T-helper 1 cell treated with Interleukin-12 subunit alpha and Interleukin-12 subunit beta and Interleukin-4 antibody, amounts not matched to agents 30 ng/mL and 1 ng/mL, for 36 hours (primary cell): Measurements from ENCODE around the gene DCC. TPM values are rescaled to one million over a fixed set of nuclear protein-coding genes. Genes with fewer than 3 reads are reported as not detected.

Source experiments
- intact Hi-C: fragments of 100-400 bp; cut with micrococcal nuclease; formaldehyde crosslinking; loops from one replicate; pipeline ENCODE4 v1.15.1; 2024
- total RNA-seq: library from RNA; stranded (reverse); gene quantifications from 2 replicates; pipeline ENCODE4 v1.2.3, GENCODE V29; 2022

DCC gene
- total RNA-seq, 1 donor from 2014 or later: not detected

DNA sequence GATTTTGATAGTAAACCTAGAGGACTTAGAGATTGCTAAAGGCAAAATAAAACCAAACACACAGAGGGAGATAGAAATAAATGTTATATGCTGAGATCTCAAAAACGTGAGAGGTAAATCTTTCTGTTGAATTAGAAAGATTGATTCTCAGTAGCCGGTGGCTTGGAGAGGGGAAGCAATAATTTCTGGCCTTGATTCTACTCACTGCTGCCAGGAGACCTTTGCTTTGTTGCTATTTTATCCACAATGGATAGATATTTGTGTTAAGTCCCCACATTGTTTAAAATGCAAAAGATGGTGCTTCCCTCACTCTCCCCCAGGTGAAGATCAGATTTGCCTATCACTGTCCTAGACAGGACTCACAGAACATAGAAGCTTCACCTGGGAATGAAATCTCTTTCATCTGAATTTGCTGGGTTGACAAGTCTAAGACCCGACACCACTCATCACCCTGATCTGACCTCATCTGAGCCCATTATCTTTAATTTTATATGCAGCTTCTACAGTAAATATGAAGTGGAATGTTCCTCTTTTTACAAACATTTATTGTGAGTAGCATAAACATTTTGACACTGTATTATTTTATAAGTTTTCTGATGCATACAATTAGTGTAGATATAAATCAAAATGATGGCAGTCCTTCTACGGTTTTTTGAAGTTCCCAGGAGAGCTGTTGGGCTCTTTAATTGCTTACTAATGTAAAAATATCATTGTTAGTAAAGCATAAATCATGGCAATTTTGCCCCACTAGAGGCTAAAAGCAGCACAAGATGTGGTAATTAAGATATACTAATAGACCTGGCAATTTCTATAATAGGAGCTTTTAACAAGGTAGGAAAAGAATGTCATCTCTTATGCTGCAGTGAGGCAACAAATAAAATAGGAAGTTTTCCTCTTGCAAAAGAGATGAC is 149.7 kb downstream of the DCC start:
- intact Hi-C loops: no loop called here

DNA sequence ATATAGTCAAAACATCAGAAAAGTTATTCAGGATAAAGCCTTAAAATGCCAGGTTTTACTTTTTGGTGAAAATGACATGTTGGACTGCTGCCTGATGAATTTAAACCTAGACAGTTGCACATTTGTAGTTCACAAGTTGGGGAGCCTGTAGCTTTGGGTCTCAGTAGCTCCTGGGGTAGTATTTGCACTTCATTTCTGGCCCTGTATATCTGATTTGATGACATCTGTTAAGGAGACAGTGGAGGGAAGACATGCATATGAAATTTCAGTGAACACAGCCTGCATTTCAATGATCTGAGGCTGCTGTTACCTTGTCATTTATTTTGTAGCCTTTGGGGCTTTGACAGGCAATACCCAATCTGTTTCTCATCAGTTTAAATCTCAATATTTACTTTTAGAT is 156.4 kb downstream of the DCC start:
- intact Hi-C loops: no loop called here

DNA sequence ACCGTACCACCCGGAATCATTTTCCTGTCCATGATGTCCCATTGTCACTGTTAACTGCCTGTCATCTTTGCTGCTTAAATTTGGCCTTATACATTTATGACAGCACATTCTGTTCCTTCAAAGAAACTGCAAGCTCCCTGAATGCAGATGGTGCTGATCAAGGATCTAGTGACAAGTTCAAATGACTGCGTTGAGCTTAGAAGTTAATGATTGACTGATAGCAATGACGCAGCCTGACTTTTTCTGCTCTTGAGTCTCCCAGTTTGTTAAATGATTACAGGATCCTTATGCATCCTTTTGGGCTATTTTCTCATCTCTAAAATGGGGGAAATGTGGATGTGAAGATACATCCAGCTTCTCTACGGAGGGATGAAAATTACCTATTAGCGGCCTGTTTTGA is 159.0 kb downstream of the DCC start:
- intact Hi-C loops: no loop called here

DNA sequence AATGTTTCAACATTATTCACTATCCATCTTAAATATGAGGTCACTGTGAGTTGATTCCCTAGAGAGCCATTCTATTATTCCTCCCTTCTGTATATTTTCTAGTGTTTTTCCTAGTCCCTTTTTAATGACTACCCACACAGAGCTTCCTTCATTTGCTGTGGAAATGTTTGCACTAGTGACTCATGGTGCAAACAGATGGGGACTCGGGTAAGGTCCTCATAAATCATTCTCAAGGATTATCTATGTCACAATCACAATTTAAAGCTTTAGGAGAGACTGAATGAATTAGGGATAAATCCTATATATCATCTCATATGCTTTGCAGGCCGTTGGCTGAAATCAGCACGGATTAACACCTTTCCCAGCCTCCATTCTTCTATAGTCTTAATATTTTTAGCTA is 159.6 kb downstream of the DCC start:
- intact Hi-C loops: no loop called here

DNA sequence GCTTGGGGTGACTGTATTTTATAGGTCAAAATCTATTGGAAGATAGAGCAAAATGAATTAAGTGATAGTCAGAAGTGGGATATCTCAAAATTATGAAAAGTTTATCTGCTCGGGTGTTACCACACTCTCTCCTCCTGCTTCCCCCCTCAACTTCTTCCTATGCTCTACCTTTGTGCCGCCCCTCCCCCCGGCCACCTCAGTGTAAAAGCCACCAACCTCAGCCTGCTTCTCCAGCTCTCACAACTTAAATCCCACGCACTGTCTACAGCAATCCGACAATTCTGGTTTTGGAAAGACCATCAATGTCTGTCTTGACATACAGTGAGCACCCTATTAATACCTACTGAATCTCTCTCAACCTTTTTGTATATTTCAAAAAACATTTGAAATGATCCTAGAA is 164.6 kb downstream of the DCC start:
- intact Hi-C loops: no loop called here

DNA sequence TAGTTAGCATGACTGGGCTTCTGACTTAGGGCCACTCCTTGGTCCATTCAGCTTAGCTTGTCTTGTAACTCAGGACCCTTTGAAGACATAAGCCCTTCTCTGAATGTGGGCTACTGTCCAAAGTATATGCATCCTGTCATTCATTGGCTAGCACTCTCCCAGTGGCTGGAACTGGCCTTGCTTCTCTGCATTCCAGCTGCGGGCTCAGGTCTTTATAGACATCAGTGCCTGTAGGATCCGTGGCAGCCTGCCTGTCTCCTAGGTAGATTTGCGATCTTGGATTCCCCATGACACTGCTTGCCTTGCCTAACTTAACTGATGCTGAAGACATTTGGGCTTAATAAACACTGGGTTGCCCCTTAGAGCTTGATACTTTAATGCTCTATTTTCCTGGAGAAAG is 170.1 kb downstream of the DCC start:
- intact Hi-C loops: no loop called here

DNA sequence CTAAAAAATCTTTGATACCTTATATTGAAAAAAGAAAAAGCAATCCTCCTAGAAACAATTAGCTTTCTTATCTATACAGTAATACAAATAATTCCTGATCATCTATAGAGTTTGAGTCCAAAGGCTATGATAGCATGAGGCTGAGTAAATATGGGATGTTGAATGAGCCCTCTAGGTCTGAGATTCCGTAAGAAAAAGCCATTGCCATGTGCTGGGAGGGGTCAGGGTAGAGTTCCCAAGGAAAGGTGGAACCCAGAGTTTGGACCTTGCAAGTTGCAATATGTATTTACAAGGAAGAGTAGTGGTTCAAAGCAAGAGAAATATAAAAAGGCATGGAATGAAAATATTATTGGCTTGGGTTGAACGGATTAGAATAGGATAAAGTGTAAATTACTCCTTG is 178.1 kb downstream of the DCC start:
- intact Hi-C loops: no loop called here

DNA sequence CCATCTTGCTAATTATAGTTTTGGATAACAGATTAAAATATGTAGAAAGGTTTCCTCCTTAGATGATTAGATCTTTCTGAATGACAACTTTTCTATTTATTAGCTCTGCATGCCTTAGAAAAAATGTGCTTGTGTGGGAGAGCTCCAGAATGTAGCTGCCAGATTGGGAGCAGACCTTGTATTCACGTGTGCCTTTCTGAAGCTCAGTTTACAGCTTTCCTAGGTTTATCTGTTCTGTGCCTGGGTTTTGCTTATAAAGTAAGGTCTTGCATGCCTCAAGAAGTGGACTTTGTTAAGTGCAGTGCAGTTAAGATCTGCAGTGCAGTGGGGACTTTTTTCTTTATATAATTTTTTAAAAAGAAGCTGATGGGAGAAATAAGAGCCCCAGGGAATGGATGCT is 179.0 kb downstream of the DCC start:
- intact Hi-C loops: no loop called here

DNA sequence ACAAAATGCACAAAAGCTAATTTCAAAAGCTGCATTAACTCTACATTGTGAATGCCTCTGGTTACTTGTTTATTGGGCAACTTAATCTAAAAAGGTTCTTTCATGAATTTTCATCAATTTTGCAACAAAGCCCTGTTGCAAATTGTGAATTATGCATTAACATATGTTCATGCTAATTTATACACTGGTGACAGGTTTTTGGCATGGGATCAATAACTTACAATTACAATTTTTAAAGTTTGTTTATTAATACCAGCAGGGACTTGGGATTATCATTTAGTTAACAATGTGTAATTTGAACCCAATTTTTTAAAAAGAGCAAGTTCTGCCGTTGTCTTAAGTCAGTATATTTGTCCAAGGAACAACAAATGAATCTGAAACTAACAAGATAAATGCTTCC is 183.6 kb downstream of the DCC start:
- intact Hi-C loops: no loop called here

DNA sequence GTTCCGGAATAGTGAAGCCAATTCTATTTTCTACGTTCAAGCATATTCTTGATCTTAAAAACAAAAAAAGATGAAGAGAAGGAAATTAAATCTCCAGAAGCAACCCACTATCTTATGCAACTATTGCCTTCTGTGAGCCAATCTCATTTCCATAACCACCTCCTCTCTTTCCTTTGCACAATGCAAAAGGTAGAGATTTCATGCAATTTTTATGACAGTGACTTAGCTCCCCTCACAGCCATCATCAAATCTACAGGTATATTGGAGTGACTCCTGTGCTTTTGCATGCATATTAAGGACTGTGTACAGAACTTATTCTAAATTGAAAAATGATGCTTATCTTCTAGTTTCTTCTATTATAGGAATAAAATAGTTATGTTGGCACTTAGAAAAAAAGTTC is 191.8 kb downstream of the DCC start:
- intact Hi-C loops: no loop called here

DNA sequence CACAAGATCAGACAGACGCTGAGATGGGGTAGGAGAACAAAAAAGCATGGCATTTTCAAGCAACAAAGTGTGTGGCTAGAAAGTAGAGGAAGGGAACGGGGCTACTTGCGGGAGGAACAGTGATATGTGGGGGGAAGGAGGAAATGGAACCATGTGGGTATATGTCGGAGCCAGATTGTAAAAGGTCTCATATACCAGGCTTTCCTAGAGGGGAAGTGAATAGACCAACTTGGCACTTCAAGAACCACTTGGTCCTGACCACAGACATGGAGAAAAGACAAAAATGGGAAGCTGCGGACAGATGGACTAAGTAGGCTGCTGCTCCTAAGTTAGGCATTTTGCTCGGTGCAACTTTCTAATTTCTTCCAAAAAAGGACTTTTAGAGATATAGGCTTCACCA is 196.0 kb downstream of the DCC start:
- intact Hi-C loops: no loop called here

DNA sequence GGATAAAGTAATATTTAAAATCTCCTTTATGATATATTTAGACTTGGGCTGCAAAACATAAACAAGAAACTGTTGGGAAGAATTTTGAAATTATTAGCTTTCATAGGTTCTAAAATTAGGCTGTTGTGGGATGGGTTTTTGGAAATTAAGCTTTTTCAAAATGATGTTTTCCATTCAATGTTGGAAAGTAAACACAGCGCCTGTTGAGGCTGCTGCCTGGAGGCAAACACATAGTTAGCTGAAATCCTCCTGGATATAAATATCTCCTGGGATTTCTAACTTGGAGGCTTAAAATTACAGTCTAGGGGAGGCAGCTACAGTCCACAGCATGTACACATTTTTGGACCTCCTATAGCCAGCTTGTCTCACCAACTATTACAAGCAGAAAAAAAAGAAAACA is 197.3 kb downstream of the DCC start:
- intact Hi-C loops: no loop called here

DNA sequence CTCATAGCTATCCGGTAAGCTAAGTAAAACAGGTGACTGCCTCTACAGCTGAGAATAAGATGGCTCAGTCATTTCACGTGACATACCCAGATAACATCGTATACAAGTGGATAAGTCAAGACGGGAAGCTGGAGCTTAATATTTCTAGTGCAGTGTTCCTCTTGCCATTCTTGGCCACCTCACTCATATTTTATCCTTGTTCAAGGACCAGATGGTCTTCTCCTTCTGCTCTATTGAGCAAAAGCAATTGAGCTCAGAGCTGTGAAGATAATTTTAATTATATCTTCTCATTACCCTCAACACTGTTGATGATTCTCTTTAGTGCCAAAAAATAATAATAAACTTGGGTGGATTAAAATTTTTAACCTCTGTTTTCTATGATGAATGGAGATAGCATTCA is 201.1 kb downstream of the DCC start:
- intact Hi-C loops: no loop called here

DNA sequence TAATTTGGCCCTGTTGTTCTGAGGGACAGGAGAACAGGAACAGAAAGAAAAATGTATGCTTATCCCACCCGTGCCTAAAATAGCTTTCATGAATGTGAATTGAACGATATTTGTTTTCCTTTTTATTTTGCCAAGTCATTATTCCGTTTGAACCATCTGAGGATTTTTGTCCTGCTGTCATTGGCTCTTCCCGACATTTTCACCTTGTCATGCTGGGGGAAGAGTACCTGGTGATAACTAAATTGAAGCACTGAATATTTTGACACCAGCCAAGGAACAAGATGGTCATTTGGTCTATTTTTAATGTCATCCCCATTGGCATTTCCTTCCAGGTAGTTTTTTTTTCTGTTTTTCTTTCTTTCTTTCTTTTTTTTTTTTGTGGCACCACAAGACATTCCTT is 204.1 kb downstream of the DCC start:
- intact Hi-C loops: no loop called here

DNA sequence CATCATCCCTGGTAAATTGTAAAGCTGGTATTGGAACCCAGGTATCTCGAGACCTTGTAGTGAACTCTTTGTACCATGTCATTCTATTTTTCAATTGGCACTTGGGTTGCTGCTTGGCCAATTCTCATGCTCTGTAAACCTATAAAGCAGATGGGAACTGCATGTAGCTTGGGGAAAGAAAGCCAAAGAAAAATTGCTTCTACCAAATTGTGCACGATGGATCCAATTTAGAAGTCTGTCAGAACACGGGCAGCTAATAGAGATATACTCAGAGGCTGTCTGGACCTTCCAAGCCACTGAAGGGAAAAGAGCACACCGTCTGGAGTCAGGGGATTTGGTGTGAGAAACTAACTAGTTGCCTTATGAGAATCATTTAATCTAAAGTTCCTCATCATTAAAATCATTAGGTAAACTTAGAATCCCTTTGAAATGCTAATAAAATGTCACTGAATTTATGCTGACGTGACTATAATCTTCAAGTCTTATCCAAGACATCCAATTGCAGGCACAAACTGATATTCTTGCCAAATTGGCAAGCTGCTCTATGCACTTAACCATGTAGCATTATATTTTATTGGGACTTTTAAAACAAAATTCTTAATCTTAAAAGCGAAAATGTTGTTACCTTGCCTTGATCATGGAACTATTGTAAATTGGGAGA is 206.8 kb downstream of the DCC start:
- intact Hi-C loops: no loop called here

DNA sequence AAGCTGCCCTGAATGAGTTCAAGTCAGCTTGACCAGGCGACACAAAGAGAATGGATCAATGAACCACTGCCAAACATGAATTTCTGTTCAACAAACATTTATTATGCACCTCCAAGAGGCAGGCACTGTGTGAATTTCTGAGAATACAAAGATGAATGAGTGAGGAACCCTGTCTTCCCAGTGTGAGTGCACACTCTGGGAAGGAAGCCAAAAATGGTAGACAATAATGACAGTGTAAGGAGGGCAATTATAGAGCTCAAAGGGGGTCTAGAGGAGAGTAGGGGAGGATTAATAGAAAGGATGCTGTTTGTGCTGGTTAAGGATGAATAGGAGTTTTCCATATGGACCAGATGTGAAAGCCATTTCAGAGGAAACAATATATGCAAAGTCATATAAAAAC is 213.4 kb downstream of the DCC start:
- intact Hi-C loops: loop anchor here (5.0 kb wide), 1 partner anchor 1814 kb away; no protein-coding TSS in a partner anchor

DNA sequence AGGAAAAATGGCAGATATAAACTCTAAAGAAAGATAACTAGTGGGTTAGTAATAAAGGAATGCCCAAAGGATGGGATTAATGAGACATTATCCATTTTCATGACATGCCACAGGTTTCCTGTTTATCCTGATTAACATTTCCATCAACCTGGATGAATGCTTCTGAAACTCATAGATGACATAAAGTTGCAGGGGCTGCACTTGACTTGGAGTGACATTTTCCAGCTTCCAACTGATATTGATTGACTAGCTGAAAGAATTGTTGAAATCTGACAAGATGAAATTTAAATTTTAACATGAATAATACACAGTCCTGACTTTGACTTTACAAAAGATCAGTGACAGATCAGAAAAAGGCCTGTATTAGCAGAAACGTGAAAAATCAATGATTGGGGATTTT is 214.2 kb downstream of the DCC start:
- intact Hi-C loops: loop anchor here (5.0 kb wide), 1 partner anchor 1813 kb away; no protein-coding TSS in a partner anchor

DNA sequence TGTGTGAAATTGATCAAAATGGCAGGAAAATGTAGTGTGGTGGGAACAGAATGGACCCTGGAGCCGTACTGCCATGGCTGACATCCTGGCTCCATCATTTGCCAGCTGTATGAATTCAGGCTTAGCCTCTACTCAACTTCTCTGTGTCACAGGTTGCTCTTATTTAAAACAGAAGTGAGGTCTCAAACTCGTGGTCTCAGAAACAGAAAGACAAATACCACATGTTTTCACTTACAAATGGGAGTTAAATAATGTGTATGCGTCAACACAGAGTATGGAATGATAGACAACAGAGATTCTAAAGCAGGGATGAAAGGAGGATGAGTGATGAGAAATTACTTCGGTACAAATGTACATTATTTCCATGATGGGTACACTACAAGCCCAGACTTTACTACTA is 227.4 kb downstream of the DCC start:
- intact Hi-C loops: no loop called here

DNA sequence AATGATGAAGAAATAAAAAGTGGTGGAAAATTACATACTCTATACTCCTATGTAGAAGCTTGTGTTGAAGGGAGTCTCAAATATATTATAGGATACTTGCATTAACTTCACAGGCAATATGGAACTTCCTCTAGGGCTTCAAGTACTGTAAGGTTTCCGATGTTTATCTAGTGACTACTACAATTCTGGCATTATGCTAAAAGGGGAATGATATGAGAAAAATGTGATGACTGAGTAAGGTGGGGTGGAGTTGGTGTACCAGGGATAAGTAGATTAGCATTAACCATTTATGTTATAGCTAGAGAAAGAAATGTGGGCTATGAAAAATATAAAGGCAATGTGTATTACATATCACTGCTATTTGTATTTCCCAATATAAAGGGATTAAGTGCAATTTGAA is 229.5 kb downstream of the DCC start:
- intact Hi-C loops: no loop called here

DNA sequence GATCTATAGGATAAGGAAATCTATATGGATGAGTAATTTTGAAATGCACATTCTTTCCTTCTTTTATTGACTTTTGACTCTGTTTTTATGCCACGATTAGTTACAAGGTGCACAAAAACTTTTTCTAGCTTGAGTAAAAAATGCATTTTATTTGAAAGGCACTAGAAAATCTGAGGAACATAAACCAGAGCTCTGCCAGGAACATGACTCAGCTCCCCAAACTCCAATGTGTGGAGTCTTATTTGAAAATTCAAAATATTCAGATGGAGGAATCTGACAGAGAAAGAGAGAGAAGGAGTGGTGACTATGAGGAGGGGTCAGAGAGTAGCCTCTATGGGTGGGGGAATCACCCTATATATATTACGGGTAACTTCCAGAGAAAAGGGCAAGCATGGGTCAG is 231.0 kb downstream of the DCC start:
- intact Hi-C loops: no loop called here

DNA sequence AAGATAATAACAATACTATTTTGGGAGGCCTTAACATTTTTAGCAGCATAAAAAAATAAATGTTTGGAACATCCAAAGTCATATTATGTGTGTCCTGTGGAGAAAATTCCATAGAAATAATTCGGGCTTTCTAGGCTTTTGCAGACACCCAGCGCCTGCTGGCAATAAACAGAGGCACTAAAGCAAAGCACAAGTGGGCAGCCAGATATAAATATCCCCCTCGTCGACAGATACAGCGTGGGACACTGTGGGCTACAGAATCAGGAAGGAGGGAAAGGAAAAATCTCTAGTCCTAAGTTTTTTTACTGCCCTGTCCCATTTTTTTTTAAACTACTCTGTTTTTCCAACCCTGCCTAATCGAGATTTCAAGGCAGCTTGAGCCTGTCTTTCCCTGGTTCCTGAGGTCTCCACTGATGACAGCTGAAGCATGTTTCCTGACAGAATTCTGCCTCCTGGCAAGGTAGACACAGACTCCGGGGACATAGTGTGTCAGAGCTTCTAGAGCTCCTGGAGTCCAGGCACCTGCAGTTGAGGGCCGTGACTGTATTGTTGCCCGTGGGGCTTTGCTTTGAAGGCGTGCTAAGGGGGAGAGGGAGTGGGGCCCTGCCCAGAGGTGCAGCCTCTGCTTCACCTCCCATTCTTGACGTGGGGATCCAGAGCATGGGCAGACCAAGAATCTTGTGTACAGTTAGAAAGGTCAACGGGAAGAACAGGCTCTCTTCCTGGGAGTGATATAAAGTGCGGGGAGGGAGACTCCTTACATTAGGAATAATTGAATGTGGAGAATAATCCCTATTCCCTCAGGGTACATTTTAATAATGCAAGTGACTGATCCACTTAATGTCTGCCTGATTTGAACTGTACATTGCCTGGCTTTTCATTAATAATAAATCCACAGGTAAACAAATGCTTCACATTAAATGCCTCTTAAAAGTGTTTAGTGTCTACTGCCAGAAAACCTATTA is 232.3 kb downstream of the DCC start:
- intact Hi-C loops: no loop called here

DNA sequence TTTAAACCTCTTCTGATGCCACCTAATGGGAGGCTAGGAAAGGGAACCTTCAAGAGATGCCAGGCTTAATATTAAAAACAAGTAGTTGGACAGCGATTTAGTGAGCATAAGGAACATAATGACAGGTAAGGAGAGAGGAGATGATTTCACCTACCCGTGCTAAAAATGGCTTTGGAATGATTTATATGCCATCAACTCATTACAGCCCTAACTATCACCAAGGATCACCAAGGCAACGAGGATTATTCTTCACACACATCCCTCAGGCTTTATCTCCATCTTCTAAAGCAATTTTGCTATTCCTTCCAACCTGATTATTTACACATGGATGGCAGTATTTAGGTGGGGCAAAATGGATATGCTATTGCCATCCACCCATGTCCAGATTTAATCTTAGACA is 237.8 kb downstream of the DCC start:
- intact Hi-C loops: no loop called here
